Measurements from ENCODE around the gene ATP2C2.
"Not testable (repeated sequence)": the region's sequence is repeated elsewhere in the genome, so short reads cannot be mapped to it uniquely, and the experiment has no call there.

DNA sequence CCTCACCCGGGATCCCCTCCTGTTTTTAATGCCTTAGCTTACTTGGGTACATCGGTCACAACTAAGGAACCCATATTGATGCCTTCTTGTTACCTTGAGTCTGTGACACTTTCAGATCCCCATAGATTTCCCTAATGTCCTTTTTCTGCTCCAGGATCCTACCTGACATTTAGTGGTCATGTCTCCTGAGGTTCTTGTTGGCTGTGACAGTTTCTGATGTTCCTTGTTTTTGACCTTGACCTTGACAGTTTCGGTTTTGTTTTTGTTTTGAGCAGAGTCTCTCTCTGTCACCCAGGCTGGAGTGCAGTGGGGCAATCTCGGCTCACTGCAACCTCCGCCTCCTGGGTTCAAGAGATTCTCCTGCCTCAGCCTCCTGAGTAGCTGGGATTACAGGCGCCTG lies 52.2 kb downstream of the ATP2C2 start:
- TF ChIP-seq, protein P1, sequence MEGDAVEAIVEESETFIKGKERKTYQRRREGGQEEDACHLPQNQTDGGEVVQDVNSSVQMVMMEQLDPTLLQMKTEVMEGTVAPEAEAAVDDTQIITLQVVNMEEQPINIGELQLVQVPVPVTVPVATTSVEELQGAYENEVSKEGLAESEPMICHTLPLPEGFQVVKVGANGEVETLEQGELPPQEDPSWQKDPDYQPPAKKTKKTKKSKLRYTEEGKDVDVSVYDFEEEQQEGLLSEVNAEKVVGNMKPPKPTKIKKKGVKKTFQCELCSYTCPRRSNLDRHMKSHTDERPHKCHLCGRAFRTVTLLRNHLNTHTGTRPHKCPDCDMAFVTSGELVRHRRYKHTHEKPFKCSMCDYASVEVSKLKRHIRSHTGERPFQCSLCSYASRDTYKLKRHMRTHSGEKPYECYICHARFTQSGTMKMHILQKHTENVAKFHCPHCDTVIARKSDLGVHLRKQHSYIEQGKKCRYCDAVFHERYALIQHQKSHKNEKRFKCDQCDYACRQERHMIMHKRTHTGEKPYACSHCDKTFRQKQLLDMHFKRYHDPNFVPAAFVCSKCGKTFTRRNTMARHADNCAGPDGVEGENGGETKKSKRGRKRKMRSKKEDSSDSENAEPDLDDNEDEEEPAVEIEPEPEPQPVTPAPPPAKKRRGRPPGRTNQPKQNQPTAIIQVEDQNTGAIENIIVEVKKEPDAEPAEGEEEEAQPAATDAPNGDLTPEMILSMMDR (tag by site-specific recombination; IDR thresholded peaks at IDR 0.05) = not testable (repeated sequence)
- TF ChIP-seq, protein P2, sequence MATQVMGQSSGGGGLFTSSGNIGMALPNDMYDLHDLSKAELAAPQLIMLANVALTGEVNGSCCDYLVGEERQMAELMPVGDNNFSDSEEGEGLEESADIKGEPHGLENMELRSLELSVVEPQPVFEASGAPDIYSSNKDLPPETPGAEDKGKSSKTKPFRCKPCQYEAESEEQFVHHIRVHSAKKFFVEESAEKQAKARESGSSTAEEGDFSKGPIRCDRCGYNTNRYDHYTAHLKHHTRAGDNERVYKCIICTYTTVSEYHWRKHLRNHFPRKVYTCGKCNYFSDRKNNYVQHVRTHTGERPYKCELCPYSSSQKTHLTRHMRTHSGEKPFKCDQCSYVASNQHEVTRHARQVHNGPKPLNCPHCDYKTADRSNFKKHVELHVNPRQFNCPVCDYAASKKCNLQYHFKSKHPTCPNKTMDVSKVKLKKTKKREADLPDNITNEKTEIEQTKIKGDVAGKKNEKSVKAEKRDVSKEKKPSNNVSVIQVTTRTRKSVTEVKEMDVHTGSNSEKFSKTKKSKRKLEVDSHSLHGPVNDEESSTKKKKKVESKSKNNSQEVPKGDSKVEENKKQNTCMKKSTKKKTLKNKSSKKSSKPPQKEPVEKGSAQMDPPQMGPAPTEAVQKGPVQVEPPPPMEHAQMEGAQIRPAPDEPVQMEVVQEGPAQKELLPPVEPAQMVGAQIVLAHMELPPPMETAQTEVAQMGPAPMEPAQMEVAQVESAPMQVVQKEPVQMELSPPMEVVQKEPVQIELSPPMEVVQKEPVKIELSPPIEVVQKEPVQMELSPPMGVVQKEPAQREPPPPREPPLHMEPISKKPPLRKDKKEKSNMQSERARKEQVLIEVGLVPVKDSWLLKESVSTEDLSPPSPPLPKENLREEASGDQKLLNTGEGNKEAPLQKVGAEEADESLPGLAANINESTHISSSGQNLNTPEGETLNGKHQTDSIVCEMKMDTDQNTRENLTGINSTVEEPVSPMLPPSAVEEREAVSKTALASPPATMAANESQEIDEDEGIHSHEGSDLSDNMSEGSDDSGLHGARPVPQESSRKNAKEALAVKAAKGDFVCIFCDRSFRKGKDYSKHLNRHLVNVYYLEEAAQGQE (tag by site-specific recombination; IDR thresholded peaks at IDR 0.05) = not testable (repeated sequence)
- not testable (repeated sequence) for TF ChIP-seq ZNF792 (tag by site-specific recombination; IDR thresholded peaks at IDR 0.05); KLF8 (tag by site-specific recombination; IDR thresholded peaks at IDR 0.05); ZNF292 (tag by site-specific recombination; IDR thresholded peaks at IDR 0.05; ENCODE audit: borderline replicate concordance, low read depth); ZNF433 (tag by site-specific recombination; IDR thresholded peaks at IDR 0.05; ENCODE audit: low read depth); ZNF341 (tag by site-specific recombination; IDR thresholded peaks at IDR 0.05; ENCODE audit: low read depth)
- TF ChIP-seq, protein P3, sequence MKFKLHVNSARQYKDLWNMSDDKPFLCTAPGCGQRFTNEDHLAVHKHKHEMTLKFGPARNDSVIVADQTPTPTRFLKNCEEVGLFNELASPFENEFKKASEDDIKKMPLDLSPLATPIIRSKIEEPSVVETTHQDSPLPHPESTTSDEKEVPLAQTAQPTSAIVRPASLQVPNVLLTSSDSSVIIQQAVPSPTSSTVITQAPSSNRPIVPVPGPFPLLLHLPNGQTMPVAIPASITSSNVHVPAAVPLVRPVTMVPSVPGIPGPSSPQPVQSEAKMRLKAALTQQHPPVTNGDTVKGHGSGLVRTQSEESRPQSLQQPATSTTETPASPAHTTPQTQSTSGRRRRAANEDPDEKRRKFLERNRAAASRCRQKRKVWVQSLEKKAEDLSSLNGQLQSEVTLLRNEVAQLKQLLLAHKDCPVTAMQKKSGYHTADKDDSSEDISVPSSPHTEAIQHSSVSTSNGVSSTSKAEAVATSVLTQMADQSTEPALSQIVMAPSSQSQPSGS (tag by site-specific recombination; IDR thresholded peaks at IDR 0.05; ENCODE audit: low read depth) = not testable (repeated sequence)
- TF ChIP-seq, protein P4, sequence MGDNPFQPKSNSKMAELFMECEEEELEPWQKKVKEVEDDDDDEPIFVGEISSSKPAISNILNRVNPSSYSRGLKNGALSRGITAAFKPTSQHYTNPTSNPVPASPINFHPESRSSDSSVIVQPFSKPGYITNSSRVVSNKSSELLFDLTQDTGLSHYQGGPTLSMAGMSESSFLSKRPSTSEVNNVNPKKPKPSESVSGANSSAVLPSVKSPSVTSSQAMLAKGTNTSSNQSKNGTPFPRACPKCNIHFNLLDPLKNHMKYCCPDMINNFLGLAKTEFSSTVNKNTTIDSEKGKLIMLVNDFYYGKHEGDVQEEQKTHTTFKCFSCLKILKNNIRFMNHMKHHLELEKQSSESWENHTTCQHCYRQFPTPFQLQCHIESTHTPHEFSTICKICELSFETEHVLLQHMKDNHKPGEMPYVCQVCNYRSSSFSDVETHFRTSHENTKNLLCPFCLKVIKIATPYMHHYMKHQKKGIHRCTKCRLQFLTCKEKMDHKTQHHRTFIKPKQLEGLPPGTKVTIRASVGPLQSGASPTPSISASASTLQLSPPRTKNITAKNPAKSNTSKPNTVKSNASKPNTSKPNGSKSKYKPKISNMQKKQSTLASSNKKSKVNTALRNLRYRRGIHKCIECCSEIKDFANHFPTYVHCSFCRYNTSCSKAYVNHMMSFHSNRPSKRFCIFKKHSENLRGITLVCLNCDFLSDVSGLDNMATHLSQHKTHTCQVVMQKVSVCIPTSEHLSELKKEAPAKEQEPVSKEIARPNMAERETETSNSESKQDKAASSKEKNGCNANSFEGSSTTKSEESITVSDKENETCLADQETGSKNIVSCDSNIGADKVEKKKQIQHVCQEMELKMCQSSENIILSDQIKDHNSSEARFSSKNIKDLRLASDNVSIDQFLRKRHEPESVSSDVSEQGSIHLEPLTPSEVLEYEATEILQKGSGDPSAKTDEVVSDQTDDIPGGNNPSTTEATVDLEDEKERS (tag by site-specific recombination; IDR thresholded peaks at IDR 0.05) = not testable (repeated sequence)

Data from HEK293 (cell line).